Renal cortex interstitium (tissue), 11 donors: ENCODE data around the gene ADGRA3. TPM values are rescaled to one million over a fixed set of nuclear protein-coding genes. Genes with fewer than 3 reads are reported as not detected.

ENCODE experiments used
- DNase-seq, 11 donors: peaks; one replicate each; pipeline ENCODE4 v3.0.0-alpha.2; 2013; ENCODE audit warnings: low read depth in 9 of 11, low spot score in 4 of 11; ENCODE audit errors: extremely low read depth in 1 of 11
- polyA plus RNA-seq, 3 donors: library from polyadenylated mRNA; unstranded; fragments of 120-200 nt; gene quantifications; one replicate each; pipeline ENCODE4 v1.2.1, GENCODE V29; 2013; ENCODE audit not compliant: insufficient read length in 3 of 3

ADGRA3 gene
- polyA plus RNA-seq, 3 donors: 53.1 to 55.2 (median 54.2) TPM

- DNase-seq: no peak
These were observed 170.8 kb downstream of the ADGRA3 start for GRCh38 chr4:22345055-22345454.

GRCh38 chr4:22343606-22344005, 172.3 kb downstream of the ADGRA3 start:
- DNase-seq: no peak

GRCh38 chr4:22339491-22339890, 176.4 kb downstream of the ADGRA3 start:
- no peak for DNase-seq

- no peak for DNase-seq
These were observed 177.1 kb downstream of the ADGRA3 start for GRCh38 chr4:22338796-22339195.

Other genes starting within 250 kb of the ADGRA3 start
- 10 to 100 TPM; 13.0 to 15.7 (median 13.9) TPM for gene GBA3, start 176.9 kb upstream of the ADGRA3 start, polyA plus RNA-seq